HG03457 (cell line): ENCODE measurements around the gene CACNA2D2.

ENCODE experiments used
- ATAC-seq: cut with Tn5 transposase; IDR thresholded peaks from one replicate; pipeline ENCODE4 v1.9.1; 2021; ENCODE audit warnings: moderate number of reproducible peaks; ENCODE audit not compliant: unreplicated experiment

Gene CACNA2D2

DNA sequence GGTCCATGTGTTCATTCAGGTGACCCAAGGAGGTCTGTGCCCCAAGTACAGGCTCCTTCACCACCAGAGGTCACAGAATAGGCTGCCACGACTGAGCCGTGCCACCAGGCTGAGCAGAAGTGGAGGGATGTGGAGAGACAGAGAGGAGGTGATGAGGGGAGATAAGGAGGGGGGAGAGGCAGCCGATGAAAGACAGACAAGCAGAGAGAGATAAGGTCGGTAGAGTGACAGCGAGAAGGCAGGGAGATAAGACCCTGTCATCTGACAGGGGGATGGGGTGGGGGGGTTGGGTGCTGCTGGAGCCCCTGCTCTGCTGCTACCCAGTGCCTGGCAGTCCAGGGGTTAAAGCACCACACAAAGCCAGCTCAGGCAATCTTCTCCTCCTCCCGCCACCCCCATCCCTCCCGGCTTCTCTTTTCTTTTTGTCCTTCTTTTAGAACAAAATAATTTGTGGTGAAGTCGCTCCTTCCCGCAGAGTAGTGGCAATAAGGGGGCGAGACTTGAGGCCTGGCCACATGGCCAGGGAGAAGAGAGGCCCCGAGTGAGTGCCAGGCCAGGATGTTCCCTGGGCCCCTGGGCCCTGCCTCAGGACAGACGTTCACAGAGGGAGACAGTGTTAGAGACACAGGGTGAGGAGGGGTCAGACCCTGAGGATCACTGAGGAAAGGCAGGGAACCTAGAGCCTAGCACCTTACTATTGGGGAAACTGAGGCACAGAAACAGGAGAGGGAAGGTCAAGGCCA is 67.9 kb downstream of the CACNA2D2 start:
- ATAC-seq = no peak

DNA sequence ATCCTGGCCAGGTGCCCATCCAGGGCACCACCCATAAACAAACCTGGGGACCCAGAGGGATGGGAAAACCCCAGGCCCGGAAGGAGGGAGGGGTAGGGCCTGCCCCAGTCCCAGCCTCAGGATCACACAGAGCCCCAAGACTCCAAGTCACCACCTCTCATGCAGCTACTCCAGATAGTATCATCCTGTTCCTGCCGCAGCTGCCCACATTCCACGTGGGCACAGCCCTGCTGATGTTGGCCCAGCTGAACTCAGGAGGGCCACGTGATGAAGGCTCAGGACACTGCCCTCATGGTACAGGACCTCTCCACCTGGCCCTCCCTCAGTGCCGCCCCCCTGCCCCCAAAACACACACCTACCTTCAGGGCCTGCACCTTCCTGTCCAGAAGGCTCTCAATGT is 69.5 kb downstream of the CACNA2D2 start:
- no peak for ATAC-seq

DNA sequence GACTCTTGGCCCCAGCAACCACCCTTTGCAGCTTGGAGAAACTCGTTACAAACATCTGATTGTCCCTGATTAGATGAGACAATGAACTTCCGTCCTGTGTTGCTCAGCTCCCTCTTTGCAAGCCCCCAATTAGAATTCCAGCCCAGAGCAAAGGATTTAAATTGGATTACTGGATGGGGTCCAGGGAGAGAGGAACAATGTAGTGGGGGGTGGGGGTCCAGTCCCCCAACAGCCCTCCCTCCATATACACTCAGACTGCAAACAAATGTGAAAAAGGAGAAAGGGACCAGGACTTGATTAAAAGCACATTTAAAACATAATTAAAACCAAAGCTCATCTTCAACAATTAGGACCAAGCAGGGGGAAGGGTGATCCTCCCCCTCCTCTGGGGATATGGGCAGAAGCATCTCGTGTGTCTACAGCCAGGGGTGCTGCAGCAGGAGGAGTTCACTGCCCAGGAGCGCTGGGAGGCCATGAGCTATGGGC is 72.4 kb downstream of the CACNA2D2 start:
- ATAC-seq = no peak

DNA sequence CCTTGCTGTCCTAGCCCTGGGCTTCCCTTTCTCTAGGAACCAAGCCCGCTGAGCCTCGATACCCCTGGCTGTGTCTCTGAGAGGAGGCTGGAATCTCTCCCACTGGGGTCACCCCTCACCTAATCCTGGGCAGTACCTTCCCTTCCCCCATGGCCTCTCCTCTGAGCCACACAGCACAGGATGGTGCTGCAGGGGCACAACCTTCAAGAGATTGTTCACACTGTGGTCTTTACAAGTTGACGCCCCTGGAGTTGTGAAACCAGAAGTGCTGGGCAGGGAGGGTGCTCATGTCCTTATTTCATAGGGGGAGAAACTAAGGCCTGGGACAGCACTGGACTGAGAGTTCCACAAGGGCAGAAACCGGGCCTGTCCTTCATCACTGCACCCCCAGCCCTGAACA is 73.2 kb downstream of the CACNA2D2 start:
- ATAC-seq = no peak

DNA sequence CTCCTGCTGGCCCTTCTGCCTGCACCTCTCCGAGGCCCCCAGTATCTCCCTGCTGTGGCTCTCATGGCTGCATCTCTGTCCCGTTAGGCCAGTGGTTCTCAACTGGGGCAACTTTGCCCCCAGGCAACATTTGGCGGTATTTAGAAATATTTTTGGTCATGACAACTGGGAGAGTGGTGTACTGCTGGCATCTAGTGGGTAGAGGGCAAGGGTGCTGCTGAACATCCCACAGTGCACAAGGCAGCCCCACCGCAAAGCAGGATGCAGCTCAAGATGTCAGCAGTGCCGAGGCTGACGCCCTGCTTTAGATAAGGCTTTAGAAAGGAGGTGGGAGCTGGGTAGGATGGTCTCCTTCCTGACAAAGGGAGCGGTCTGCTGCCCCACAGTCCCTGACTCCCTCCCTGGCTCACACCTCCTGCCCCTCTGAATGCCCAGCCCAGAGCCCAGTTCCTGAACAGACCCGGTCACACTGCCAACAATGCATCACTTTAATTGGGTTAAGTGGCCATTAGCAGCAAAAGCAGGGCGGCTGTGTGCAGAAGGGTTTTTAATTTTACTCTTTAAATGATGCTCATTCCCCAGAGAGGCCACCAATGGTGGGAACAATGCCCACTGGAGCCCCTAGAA is 75.3 kb downstream of the CACNA2D2 start:
- ATAC-seq = no peak

DNA sequence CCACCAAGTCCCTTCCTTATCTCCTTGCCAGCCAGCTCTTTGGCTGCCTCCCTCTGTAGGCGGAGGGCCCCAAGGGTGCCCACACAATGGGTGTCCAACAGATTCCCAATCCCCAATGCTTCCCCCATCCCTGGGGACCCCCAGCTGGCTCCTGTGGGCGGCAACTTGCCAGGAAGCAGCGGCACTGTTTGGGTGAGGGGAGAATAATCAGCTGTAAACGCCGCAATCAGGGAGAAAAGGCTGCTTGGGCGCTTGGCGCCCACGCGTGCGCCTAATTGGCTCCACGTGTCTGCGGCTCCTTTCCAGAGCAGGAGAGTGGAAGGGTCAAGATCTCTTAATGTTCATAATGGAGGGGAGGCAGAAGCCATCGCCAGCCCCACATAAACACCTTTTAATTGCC is 76.2 kb downstream of the CACNA2D2 start:
- ATAC-seq = no peak

DNA sequence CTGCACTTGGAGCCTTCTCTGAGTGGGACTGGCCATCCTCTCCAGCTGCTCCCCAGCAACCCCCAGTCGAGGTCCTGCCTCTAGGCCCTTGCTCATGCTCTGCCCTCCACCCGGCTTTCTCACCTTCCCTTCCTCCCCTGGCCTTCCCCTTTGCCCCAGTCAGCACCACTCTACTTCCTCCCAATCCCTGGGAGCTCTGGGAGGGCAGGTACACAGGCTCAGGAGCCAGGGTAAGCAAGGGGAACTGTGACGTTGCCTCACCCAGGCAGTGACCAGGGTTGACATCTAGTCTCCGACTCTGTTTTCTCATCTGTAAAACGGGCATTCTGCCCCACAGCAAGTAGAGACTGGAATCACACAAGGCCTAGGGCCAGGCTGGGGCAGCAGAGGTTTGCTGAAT is 77.5 kb downstream of the CACNA2D2 start:
- ATAC-seq = no peak

DNA sequence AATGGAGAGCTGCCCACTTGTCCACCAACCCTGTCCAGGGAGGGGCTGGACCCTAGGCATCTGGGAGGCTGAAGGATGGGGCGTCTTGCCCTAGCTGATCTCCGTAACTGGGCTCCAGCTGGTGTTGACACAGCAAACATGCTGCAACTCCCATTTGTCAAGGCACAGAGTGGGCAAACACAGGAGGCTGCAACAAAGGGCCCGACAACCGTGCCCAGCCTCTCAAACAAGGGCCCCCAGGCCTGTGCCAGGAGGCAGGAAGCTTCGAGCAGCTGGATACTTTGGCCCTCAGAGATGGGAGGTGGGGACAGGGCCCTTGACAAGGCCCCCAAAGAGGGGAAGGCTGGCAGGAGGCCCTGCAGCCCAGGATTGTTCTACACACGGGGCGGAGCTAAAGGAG is 79.9 kb downstream of the CACNA2D2 start:
- ATAC-seq = no peak

DNA sequence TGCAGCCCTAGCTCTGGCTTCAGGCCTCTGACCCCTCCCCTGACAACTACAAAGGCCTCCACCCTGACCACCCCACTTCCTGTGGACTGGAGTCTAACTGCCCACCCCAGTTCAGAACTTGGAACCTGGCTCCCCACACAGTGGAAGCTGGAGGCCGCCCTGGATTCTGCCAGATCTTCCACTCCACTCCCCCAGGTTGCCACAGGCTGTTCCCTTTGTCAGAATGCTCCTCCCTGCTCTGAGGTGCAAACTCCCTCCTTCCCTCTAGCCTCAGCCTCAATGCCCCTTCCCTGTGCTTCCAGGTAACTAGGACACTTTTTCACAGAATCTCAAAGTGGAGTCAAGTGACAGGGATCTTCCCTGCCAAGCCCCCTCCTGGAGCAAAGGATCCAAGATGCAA is 81.3 kb downstream of the CACNA2D2 start:
- no peak for ATAC-seq

DNA sequence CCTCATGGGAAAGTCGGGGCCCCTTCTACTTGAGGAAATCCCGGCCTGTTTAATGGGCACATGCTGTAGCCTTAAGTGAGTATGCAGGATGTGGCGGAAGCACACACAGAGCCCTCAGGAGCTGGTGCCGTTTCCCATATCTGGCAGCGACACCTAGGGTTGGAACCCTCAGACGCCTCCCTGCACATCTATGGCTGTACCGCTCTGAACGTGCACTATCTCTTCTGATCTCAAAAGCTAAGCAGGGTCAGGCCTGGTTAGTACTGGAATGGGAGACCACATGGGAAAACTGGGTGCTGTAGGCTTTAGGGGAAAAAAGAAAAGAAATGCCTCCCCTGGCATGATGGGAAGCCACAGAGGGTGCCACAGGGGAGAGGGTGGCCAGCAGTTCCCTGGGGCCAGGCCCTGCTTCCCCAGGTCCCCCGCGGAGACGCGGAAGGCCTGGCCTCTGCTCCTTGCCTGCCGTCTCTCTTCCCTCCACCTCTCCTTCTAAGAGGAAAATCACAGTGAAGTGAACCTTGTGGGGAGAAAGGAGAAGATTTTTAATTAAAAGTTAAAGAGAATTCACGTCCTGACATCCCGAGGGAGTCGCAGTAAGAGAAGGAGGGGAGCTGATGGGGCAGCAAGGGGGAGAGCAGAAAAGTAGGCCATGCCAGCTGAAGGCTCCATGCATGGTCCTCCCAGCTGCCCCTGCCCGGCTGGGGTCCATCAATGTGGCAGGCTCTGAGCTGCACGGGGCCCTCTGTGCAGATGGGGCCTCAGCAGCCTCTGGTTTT is 83.7 kb downstream of the CACNA2D2 start:
- no peak for ATAC-seq

DNA sequence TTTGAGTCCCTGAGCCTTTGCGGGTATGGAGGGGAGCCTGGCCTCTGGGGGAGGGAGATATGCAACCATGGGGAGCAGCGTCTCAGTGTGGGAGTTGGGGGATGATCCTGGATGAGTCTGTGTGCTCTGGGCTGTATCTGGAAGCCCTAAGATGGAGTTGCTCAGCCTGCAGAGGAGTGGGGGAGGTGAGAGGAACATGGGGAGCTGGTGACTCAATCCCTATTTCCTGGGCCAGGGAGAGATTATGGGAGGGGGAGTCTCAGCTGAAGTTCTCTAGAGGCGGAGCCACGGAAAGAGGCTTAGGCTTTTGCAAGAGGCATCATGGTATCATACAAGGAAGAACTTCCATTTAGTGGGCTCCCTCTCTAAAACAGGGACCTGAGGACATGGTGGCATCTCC is 84.6 kb downstream of the CACNA2D2 start:
- ATAC-seq = no peak

DNA sequence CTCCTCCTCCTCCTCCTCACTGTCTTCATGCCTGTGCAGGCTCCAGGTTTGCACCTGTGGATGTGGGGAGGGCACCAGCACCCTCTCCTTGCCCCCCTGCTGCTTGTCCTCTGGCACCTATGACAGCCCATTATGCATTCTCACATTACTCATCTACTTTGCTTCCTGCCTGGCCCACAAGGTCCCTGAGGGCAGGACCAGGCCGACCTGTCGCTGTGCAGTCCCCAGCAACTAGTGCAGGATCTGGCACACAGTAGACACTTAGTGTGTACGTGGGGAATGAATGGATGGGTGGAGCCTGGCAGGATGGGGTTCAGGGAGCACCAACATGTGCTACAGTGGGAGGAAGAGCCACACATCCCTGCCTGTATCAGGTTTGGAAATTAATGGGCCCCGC is 85.8 kb downstream of the CACNA2D2 start:
- ATAC-seq = no peak

DNA sequence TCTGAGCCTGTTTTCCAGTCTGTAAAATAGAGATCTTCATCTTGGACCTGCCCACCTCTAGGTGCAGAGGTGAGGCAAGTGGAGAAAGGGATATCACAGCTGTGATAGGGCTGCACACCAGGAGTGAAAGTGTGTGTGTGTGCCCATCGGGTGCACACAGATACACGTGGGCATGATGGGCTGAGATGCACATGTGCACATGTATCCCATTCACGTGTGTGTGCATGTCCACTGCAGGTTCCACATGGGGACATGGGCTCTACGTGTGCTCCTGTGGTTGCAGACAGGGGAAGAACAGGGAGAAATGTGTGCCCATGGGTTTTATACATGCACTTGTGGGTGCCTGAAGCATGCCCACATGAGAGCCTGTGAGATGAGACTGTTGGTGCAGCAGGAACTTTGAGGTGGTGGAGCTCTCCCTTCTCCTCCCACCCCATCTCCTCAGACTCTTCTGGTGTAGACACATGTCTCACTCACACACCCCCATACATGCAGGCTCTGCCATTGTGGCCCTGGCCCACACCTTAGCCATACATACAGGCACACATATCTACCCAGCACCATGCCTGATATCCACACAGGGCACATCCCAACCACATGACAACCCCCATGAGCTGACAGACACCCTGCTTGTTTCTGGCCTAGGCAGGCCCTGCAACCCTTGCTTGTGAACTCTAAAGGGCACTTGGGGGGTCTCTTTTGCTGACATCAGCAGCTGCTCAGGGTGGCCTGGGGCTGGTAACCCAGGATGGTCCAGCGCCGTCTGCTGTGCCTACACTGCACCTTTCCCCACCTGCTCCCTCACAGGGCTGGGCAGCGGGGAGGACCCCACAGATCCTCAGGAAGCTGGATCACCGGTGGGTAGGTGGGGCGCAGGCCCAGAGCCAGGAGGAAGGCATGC is 86.4 kb downstream of the CACNA2D2 start:
- ATAC-seq = no peak

DNA sequence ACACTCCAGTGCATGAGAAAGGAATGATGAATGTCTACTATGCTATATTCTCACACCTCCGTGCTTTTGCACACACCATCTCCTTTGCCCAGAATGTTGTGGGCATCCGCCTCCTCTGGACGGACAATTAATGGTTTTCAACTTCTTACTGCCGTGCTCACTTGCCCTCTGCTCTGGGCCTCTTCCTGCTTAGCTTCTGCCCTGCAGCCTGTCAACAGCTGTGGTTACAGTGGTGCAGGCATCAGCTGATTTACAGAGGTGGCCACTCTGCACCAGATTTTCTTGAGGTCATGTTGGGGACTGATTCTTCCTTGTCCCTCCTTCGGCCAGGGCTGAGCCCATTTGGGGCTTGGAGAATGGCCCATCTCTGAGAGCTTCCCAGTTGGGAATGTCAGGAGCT is 87.6 kb downstream of the CACNA2D2 start:
- ATAC-seq = no peak

DNA sequence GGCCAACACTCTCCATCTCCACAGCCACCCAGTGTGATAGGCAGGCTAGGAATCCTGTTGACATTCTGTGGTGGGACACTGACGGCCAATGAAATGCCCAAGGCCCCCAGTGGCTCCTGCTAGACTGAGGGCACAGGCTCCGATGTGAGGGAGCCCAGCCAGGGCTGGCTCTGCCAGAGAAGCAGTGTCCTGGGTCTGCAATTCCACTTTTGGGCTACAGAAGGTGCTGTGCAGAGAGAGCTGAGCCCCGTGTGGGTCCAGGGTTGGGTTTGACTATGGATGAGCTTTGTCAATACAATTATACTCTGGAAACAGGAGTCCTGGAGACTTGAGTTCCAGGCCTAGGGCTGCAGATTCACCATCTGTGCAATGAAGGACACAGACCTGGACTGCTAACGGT is 88.4 kb downstream of the CACNA2D2 start:
- ATAC-seq = no peak

DNA sequence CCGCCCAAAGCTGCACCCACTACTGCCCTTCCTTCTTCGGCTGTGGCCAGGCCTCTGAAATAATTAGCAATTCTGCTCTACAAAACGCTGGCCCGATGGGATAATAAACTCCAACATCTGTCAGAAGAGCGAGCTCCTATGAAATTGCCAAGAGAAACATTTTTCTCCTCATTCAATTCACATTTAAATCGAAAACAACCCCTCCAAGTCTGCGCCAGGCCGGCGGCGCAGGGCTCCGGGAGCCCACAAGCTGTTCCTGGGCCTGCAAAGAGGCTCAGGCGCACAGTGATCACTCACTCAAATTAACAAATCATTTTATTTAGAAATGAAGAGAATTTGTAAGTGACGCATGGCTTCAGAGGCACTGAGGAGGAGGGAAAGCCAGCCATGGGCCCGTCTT is 88.8 kb downstream of the CACNA2D2 start:
- ATAC-seq = no peak

DNA sequence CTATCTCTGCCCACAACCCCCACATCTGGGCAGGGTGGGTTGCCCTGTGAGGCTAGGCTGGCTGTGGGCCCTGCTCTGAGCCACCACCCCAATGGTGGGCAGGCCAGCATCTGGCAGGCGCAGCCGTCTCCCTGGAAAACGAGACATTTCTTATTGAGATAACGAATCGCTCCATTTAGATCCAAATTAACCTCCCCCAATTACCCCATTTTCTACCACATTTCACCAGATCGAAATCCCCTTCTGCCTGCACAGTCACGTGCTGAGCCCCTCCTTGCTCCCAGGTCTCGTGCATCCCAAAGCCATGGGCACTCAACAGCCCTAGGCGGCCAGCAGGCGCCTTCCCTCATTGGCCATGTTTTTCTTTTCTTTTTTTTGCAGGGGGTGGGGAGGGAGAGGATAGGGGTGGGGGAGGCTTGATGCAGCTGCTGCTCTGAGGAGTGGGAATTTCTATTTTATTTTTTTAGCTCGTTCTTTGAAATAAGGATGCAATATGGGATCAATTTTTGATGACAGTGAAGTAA is 91.1 kb downstream of the CACNA2D2 start:
- no peak for ATAC-seq

DNA sequence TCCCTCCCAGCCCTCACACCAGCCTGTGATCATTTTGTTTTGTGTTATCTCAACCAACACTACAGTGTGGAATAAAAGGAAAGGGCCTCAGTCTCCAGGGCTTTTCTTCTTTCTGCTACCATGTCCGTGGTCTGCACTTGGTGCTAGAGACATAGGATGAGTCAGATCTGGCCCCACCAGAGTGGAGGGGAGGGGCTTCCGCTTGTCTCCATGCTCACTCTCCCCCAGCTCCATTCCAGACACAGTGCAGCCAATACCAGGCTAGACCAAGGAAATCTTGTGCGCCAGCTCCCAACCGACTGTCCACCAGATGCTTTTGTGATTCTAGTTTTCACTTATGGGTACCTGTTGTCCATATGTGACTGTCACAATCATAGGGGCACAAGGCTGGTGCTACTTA is 92.2 kb downstream of the CACNA2D2 start:
- no peak for ATAC-seq

DNA sequence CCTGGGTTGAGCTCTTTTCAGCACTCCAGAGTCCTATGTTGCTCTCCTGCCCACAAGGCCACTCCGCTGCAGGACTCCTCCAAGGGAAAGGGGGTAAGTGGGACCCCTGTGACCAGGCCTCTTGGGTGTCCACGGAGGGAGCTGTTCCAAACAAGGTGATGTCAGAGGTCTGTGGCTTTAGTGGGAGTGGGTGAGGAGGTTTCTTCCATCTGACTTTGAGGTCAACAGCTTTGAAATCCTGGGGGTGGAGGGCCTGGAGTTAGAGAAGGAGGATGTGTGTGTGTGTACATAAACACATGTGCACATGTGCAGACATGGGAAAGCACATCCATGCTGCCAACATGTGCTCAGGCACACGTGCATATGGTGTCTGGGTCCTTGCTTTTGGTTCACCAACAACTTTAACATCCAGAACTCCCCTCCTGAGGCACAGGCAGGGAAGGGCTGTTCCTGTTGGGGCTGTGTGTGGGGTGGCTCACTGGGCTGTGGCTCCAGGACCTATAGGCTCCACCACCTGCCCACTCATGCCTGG is 92.8 kb downstream of the CACNA2D2 start:
- no peak for ATAC-seq

DNA sequence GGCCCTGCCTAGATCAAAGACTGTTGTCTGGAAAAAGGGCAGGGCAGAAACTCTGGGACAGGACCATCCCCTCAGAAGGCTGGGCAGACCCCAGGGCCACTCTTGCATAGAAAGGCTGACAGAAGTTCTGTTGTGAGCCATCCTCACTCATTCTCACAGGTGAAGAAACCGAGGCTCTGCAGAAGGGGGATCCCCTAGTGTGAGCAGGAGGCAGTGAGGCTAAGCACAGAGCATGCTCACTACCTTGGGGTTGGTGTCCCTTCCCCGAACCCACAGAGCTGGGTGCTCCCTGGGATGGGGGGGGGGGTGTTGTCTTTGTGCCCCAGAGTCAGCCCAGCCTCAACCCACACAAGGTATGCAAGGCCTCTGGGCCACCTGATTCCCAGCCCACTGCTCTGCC is 93.2 kb downstream of the CACNA2D2 start:
- ATAC-seq = no peak
